GM19193 (cell line): ENCODE measurements around the gene MDM2.

Experiments
- POLR2A ChIP-seq: IDR thresholded peaks from 4 replicates; pipeline ENCODE4 v1.6.1; 2011; ENCODE audit not compliant: insufficient read depth, insufficient read length; ENCODE audit errors: extremely low read depth

MDM2 gene

GRCh38 chr12:68887641-68888040 lies 79.7 kb downstream of the MDM2 start:
- TF ChIP-seq POLR2A: no peak

- no peak for TF ChIP-seq POLR2A
Measured at GRCh38 chr12:68888243-68888642, 80.3 kb downstream of the MDM2 start.

GRCh38 chr12:68890701-68891113 lies 82.7 kb downstream of the MDM2 start:
- no peak for TF ChIP-seq POLR2A

GRCh38 chr12:68891141-68891540 lies 83.2 kb downstream of the MDM2 start:
- TF ChIP-seq POLR2A: no peak

GRCh38 chr12:68893201-68893600 lies 85.2 kb downstream of the MDM2 start:
- TF ChIP-seq POLR2A: no peak

GRCh38 chr12:68893741-68894140 lies 85.8 kb downstream of the MDM2 start:
- TF ChIP-seq POLR2A: no peak

- no peak for TF ChIP-seq POLR2A
Measured at GRCh38 chr12:68894276-68894855, 86.4 kb downstream of the MDM2 start.

- TF ChIP-seq POLR2A: no peak
Measured at GRCh38 chr12:68896881-68897540, 89.0 kb downstream of the MDM2 start.

GRCh38 chr12:68899251-68899771 lies 91.3 kb downstream of the MDM2 start:
- TF ChIP-seq POLR2A: no peak

GRCh38 chr12:68900241-68900640 lies 92.3 kb downstream of the MDM2 start:
- no peak for TF ChIP-seq POLR2A
